HL-60 (cell line): ENCODE results near the gene DPP6.

Experiments used
- POLR2AphosphoS5 ChIP-seq: IDR thresholded peaks from 2 replicates; pipeline ENCODE4 v1.6.1; 2012; ENCODE audit warnings: low read depth
- SPI1 ChIP-seq: IDR thresholded peaks from 2 replicates; pipeline ENCODE4 v1.6.1; 2012; ENCODE audit warnings: low read depth, mild to moderate bottlenecking, borderline replicate concordance
- TF ChIP-seq, protein P1 (sequence below): IDR thresholded peaks from one replicate; pipeline ENCODE4 v1.5.1; 2011; ENCODE audit warnings: low read length, control low read depth, inconsistent platforms; ENCODE audit not compliant: insufficient read depth

DNA sequence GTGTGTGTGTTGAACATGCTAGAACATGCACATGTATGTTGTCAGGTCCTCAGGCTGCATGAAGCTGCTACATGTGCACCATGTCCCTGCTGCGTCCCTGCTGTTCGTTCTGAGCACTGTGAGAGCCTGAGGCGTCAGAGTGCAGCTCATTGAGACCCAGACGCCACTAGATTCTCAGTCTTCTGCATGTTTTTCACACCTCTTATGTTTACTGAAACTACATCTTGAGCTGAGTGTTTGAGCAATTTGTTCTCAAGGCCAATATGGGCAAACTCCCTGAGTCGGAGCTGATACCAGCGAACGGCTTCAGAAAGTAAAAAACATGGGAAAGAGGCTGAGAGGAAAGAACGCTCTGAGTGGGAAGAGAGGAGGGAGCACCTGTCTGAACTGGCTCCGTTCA, 600.4 kb downstream of the DPP6 start:
- TF ChIP-seq, protein P1, sequence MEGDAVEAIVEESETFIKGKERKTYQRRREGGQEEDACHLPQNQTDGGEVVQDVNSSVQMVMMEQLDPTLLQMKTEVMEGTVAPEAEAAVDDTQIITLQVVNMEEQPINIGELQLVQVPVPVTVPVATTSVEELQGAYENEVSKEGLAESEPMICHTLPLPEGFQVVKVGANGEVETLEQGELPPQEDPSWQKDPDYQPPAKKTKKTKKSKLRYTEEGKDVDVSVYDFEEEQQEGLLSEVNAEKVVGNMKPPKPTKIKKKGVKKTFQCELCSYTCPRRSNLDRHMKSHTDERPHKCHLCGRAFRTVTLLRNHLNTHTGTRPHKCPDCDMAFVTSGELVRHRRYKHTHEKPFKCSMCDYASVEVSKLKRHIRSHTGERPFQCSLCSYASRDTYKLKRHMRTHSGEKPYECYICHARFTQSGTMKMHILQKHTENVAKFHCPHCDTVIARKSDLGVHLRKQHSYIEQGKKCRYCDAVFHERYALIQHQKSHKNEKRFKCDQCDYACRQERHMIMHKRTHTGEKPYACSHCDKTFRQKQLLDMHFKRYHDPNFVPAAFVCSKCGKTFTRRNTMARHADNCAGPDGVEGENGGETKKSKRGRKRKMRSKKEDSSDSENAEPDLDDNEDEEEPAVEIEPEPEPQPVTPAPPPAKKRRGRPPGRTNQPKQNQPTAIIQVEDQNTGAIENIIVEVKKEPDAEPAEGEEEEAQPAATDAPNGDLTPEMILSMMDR, result no peak
- TF ChIP-seq POLR2AphosphoS5, result no peak
- no peak for TF ChIP-seq SPI1
